Suprapubic skin (tissue), 4 donors: ENCODE results near the gene NAIF1. TPM values are rescaled to one million over a fixed set of nuclear protein-coding genes. Genes with fewer than 3 reads are reported as not detected.
"Not testable (repeated sequence)": the region's sequence is repeated elsewhere in the genome, so short reads cannot be mapped to it uniquely, and the experiment has no call there.

Experiments used
- DNase-seq, 2 donors: peaks; one replicate each; pipeline ENCODE4 v3.0.0-alpha.2; 2019; ENCODE audit warnings: low spot score in 2 of 2
- H3K27ac ChIP-seq: fragments of 200-600 bp; sonication (generic); one replicate; pipeline ENCODE4 v1.5.1; 2019
- H3K27me3 ChIP-seq: fragments of 200-600 bp; sonication (generic); one replicate; pipeline ENCODE4 v1.5.1; 2019
- H3K36me3 ChIP-seq: fragments of 200-600 bp; sonication (generic); one replicate; pipeline ENCODE4 v1.5.1; 2019
- H3K4me1 ChIP-seq: fragments of 200-600 bp; sonication (generic); one replicate; pipeline ENCODE4 v1.5.1; 2019
- H3K4me3 ChIP-seq: fragments of 200-600 bp; sonication (generic); one replicate; pipeline ENCODE4 v1.5.1; 2019; ENCODE audit warnings: mild to moderate bottlenecking
- H3K9me3 ChIP-seq: fragments of 200-600 bp; sonication (generic); one replicate; pipeline ENCODE4 v1.5.1; 2019
- CTCF ChIP-seq, 2 donors: fragments of 200-600 bp in 1 of 2; fragments of 450-650 bp in 1 of 2; sonication (generic) in 1 of 2; IDR thresholded peaks; one replicate each; pipeline ENCODE4 v1.5.1; 2016 to 2019; ENCODE audit warnings: antibody characterized with exemption in 2 of 2, mild to moderate bottlenecking in 1 of 2, moderate library complexity in 1 of 2
- EP300 ChIP-seq: sonication (generic); formaldehyde crosslinking; IDR thresholded peaks from one replicate; pipeline ENCODE4 v1.6.1; 2017; ENCODE audit warnings: antibody characterized with exemption
- POLR2A ChIP-seq, 2 donors: fragments of 450-650 bp; IDR thresholded peaks; one replicate each; pipeline ENCODE4 v1.6.1; 2017; ENCODE audit warnings: antibody characterized with exemption in 2 of 2, mild to moderate bottlenecking in 2 of 2, moderate library complexity in 2 of 2
- POLR2AphosphoS5 ChIP-seq, 3 donors: sonication (generic); formaldehyde crosslinking; IDR thresholded peaks; one replicate each; pipeline ENCODE4 v1.6.1; 2017; ENCODE audit warnings: antibody characterized with exemption in 3 of 3
- WGBS: methylation state at CpG from one replicate; pipeline ENCODE4 v1.1.5; 2018; 5-methylcytosine and 5-hydroxymethylcytosine counted together
- total RNA-seq, 4 donors: library from RNA; depleted of rRNA; stranded (reverse); fragments of >200 nt; gene quantifications; one replicate each; pipeline ENCODE4 v1.1.0, GENCODE V29; 2016

Gene NAIF1
- total RNA-seq, 4 donors from 2014 or later = 9.6 to 14.7 (median 12.6) TPM

DNA sequence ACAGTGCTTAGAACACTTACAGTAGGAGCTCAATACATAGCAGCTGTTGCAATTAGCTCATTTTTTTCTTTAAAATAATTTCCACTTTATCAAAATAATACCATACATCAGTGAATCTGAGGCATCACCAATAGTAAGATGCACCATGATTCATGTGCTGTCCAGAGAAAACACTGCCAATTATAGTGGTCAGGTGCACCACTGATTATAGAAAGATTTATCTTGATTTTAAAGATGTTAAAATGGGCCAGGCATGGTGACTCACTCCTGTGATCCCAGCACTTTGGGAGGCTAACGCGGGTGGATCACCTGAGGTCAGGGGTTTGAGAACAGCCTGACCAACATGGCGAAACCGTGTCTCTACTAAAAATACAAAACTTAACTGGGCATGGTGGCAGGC is 39.4 kb downstream of the NAIF1 start:
- Histone ChIP-seq H3K4me3 (no peak overlapping the region), H3K4me1 (no peaks in the 10 kb centered on the region), H3K36me3 (no peaks in the 10 kb centered on the region), H3K27ac (no peak overlapping the region), H3K27me3 (no peaks in the 10 kb centered on the region), H3K9me3 (no peaks in the 10 kb centered on the region)
- DNase-seq = no peak
- TF ChIP-seq POLR2A (IDR thresholded peaks at IDR 0.05) (no peak), POLR2AphosphoS5 (IDR thresholded peaks at IDR 0.05) (no peak), CTCF (IDR thresholded peaks at IDR 0.05) (no peak), EP300 (no peak)
- 63% methylated on average over 4 of the region's 4 CpGs for WGBS

- DNase-seq = no peak
- WGBS = 83% methylated on average over 11 of the region's 11 CpGs
- H3K4me3 ChIP-seq = no peak overlapping the region
- H3K4me1 ChIP-seq = no peaks in the 10 kb centered on the region
- no peaks in the 10 kb centered on the region for H3K36me3 ChIP-seq
- no peaks in the 10 kb centered on the region for H3K9me3 ChIP-seq
- H3K27ac ChIP-seq = peak overlapping the region; percentile 4
- TF ChIP-seq EP300 = no peak
- H3K27me3 ChIP-seq = no peaks in the 10 kb centered on the region
These were observed 40.2 kb downstream of the NAIF1 start for GRCh38 chr9:128026773-128027541.

DNA sequence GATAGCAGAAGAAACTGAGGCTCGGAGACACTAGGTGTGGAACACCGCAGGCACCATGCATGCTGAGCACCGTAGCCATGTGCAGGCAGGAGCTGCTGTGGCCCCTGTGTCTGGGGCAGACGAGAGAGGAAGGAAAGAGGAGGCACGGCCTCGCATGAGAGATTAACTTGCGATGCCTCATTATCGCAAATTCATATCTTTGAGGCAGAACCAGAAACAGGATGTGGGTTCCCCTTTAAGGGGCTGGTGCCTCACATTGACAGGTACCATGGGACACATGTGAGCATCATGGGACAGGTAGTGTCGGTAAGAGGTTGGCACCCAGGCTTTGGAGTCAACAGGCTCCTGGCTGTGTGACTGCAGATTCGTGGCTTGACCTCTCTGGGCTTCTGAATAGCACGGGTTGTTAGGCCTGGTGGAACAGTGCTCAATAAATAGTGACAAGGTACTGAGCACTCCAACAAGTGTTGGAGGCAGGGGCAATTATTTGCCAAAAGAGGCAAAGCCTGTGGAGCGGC is 40.8 kb downstream of the NAIF1 start:
- Histone ChIP-seq H3K4me1 (no peaks in the 10 kb centered on the region), H3K9me3 (no peaks in the 10 kb centered on the region), H3K27me3 (no peaks in the 10 kb centered on the region), H3K4me3 (no peak overlapping the region), H3K36me3 (no peaks in the 10 kb centered on the region), H3K27ac (peak overlapping the region; percentile 4)
- TF ChIP-seq EP300 (no peak), CTCF (IDR thresholded peaks at IDR 0.05) (no peak), POLR2AphosphoS5 (IDR thresholded peaks at IDR 0.05) (no peak), POLR2A (IDR thresholded peaks at IDR 0.05) (no peak)
- no peak for DNase-seq
- 87% methylated on average over 11 of the region's 12 CpGs for WGBS

GRCh38 chr9:128025736-128026135 is 41.4 kb downstream of the NAIF1 start:
- DNase-seq = no peak
- H3K36me3 ChIP-seq = no peaks in the 10 kb centered on the region
- no peaks in the 10 kb centered on the region for H3K27me3 ChIP-seq
- no peaks in the 10 kb centered on the region for H3K9me3 ChIP-seq
- no peak for TF ChIP-seq EP300
- TF ChIP-seq CTCF (IDR thresholded peaks at IDR 0.05) = no peak
- TF ChIP-seq POLR2A (IDR thresholded peaks at IDR 0.05) = no peak
- no peak for TF ChIP-seq POLR2AphosphoS5 (IDR thresholded peaks at IDR 0.05)
- H3K27ac ChIP-seq = no peak overlapping the region
- 48% methylated on average over 3 of the region's 4 CpGs for WGBS
- H3K4me3 ChIP-seq = no peak overlapping the region
- H3K4me1 ChIP-seq = no peaks in the 10 kb centered on the region

DNA sequence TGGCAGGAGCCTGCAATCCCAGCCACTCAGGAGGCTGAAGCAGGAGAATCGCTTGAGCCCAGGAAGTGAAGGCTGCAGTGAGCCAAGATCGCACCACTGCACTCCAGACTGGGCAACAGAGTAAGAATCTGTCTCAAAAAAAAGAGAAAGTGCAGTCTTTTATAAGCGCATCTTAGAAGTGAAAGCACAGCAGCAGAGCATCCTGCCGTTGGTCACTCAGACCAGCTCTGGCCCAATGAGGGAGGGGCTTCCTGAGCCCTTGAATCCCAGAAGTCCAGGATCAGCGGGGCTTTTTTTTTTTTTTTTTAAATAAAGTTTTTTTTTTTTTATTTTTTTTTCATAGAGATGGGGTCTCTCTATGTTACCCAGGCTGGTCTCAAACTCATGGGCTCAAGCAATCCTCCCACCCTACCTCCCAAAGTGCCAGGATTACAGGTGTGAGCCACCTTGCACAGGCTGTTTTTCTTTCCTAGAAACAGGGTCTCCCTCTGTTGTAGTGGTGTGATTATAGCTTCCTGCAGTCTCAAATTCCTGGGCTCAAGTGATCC is 42.3 kb downstream of the NAIF1 start:
- WGBS = 82% methylated on average over 5 of the region's 5 CpGs
- TF ChIP-seq CTCF (IDR thresholded peaks at IDR 0.05) = no peak
- TF ChIP-seq POLR2AphosphoS5 (IDR thresholded peaks at IDR 0.05) = no peak
- TF ChIP-seq EP300 = no peak
- TF ChIP-seq POLR2A (IDR thresholded peaks at IDR 0.05) = no peak
- no peaks in the 10 kb centered on the region for H3K36me3 ChIP-seq
- H3K4me1 ChIP-seq = no peaks in the 10 kb centered on the region
- H3K27me3 ChIP-seq = no peaks in the 10 kb centered on the region
- no peak overlapping the region for H3K27ac ChIP-seq
- no peak for DNase-seq
- H3K9me3 ChIP-seq = no peaks in the 10 kb centered on the region
- H3K4me3 ChIP-seq = no peak overlapping the region

- not testable (repeated sequence) for H3K36me3 ChIP-seq, H3K9me3 ChIP-seq, H3K27ac ChIP-seq, H3K4me1 ChIP-seq, DNase-seq, H3K4me3 ChIP-seq, H3K27me3 ChIP-seq
- WGBS = 78% methylated on average over 12 of the region's 12 CpGs
These were observed 43.4 kb downstream of the NAIF1 start for GRCh38 chr9:128023671-128024070.
